ENCODE data around the gene KCTD16.

KCTD16 gene

GRCh38 chr5:144404672-144405071 is 234.0 kb downstream of the KCTD16 start:
- DNase-seq (ENCODE audit: low read depth), result no peak

GRCh38 chr5:144405991-144406390 is 235.3 kb downstream of the KCTD16 start:
- DNase-seq (ENCODE audit: low read depth), result no peak

GRCh38 chr5:144406442-144406841 is 235.8 kb downstream of the KCTD16 start:
- no peak for DNase-seq (ENCODE audit: low read depth)

GRCh38 chr5:144414202-144415029 is 243.7 kb downstream of the KCTD16 start:
- no peak for DNase-seq (ENCODE audit: low read depth)

- DNase-seq (ENCODE audit: low read depth), result no peak
Measured at GRCh38 chr5:144416196-144416595, 245.5 kb downstream of the KCTD16 start.

- no peak for DNase-seq (ENCODE audit: low read depth)
Measured at GRCh38 chr5:144418719-144419118, 248.0 kb downstream of the KCTD16 start.

GRCh38 chr5:144421411-144421810 is 250.7 kb downstream of the KCTD16 start:
- peak; percentile 6 for DNase-seq (ENCODE audit: low read depth)

- no peak for DNase-seq (ENCODE audit: low read depth)
Measured at GRCh38 chr5:144422018-144422727, 251.5 kb downstream of the KCTD16 start.

- DNase-seq (ENCODE audit: low read depth), result no peak
Measured at GRCh38 chr5:144427866-144428265, 257.2 kb downstream of the KCTD16 start.

GRCh38 chr5:144428326-144428725 is 257.7 kb downstream of the KCTD16 start:
- DNase-seq (ENCODE audit: low read depth), result no peak

- DNase-seq (ENCODE audit: low read depth), result no peak
Measured at GRCh38 chr5:144429405-144429804, 258.7 kb downstream of the KCTD16 start.

- no peak for DNase-seq (ENCODE audit: low read depth)
Measured at GRCh38 chr5:144429905-144430304, 259.2 kb downstream of the KCTD16 start.

- no peak for DNase-seq (ENCODE audit: low read depth)
Measured at GRCh38 chr5:144433140-144433822, 262.6 kb downstream of the KCTD16 start.

GRCh38 chr5:144433893-144434292 is 263.2 kb downstream of the KCTD16 start:
- no peak for DNase-seq (ENCODE audit: low read depth)

GRCh38 chr5:144436007-144436406 is 265.3 kb downstream of the KCTD16 start:
- DNase-seq (ENCODE audit: low read depth), result no peak

- DNase-seq (ENCODE audit: low read depth), result no peak
Measured at GRCh38 chr5:144438237-144438636, 267.6 kb downstream of the KCTD16 start.

GRCh38 chr5:144448457-144448856 is 277.8 kb downstream of the KCTD16 start:
- DNase-seq (ENCODE audit: low read depth), result no peak

GRCh38 chr5:144451187-144451973 is 280.7 kb downstream of the KCTD16 start:
- no peak for DNase-seq (ENCODE audit: low read depth)

GRCh38 chr5:144453753-144454152 is 283.1 kb downstream of the KCTD16 start:
- DNase-seq (ENCODE audit: low read depth), result no peak

- no peak for DNase-seq (ENCODE audit: low read depth)
Measured at GRCh38 chr5:144457160-144457559, 286.5 kb downstream of the KCTD16 start.

- no peak for DNase-seq (ENCODE audit: low read depth)
Measured at GRCh38 chr5:144458216-144458615, 287.5 kb downstream of the KCTD16 start.

GRCh38 chr5:144460600-144460999 is 289.9 kb downstream of the KCTD16 start:
- no peak for DNase-seq (ENCODE audit: low read depth)
